ENCODE measurements around the gene COL11A2. TPM values are rescaled to one million over a fixed set of nuclear protein-coding genes. Genes with fewer than 3 reads are reported as not detected.

Gene COL11A2
- total and polyA plus RNA-seq, 2 of the 13 experiments (the other 11 are each of a cell fraction or from before 2014, with no cell fraction given): 0.55 TPM

DNA sequence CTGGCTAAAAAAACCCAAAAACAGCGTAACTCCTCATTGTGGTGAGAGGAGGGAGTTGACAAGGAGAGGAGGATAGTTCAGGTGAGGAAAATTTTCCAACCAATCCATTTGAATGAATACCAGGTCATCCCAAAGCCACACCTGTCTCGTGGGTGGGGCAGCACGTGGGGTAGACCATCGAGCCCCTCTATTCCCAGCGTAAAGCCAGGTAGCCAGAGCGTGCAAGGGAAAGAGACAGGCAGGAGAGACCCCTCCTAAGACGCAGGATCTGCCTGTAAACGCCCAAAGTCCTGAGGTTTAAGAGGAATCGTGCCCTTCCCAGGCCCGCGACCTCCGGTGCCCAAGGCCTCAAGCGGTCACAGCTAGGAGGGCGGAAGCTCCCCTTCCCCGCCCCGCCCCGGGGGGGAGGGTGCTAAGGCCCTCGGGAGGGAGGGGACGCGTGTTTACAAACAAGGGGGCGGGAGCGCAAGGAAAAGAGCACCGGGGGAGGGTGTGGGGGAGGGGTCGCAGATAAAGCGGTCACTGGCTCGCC lies 7.5 kb upstream of the COL11A2 start (continued):
- TF ChIP-seq, protein P1, sequence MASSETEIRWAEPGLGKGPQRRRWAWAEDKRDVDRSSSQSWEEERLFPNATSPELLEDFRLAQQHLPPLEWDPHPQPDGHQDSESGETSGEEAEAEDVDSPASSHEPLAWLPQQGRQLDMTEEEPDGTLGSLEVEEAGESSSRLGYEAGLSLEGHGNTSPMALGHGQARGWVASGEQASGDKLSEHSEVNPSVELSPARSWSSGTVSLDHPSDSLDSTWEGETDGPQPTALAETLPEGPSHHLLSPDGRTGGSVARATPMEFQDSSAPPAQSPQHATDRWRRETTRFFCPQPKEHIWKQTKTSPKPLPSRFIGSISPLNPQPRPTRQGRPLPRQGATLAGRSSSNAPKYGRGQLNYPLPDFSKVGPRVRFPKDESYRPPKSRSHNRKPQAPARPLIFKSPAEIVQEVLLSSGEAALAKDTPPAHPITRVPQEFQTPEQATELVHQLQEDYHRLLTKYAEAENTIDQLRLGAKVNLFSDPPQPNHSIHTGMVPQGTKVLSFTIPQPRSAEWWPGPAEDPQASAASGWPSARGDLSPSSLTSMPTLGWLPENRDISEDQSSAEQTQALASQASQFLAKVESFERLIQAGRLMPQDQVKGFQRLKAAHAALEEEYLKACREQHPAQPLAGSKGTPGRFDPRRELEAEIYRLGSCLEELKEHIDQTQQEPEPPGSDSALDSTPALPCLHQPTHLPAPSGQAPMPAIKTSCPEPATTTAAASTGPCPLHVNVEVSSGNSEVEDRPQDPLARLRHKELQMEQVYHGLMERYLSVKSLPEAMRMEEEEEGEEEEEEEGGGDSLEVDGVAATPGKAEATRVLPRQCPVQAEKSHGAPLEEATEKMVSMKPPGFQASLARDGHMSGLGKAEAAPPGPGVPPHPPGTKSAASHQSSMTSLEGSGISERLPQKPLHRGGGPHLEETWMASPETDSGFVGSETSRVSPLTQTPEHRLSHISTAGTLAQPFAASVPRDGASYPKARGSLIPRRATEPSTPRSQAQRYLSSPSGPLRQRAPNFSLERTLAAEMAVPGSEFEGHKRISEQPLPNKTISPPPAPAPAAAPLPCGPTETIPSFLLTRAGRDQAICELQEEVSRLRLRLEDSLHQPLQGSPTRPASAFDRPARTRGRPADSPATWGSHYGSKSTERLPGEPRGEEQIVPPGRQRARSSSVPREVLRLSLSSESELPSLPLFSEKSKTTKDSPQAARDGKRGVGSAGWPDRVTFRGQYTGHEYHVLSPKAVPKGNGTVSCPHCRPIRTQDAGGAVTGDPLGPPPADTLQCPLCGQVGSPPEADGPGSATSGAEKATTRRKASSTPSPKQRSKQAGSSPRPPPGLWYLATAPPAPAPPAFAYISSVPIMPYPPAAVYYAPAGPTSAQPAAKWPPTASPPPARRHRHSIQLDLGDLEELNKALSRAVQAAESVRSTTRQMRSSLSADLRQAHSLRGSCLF (CRISPR knock-in tag; IDR thresholded peaks at IDR 0.05; ENCODE audit: borderline replicate concordance): no peak
- TF ChIP-seq, protein P2, sequence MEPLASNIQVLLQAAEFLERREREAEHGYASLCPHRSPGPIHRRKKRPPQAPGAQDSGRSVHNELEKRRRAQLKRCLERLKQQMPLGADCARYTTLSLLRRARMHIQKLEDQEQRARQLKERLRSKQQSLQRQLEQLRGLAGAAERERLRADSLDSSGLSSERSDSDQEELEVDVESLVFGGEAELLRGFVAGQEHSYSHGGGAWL (CRISPR knock-in tag; IDR thresholded peaks at IDR 0.05): peak; percentile 62
- TF ChIP-seq, protein P3, sequence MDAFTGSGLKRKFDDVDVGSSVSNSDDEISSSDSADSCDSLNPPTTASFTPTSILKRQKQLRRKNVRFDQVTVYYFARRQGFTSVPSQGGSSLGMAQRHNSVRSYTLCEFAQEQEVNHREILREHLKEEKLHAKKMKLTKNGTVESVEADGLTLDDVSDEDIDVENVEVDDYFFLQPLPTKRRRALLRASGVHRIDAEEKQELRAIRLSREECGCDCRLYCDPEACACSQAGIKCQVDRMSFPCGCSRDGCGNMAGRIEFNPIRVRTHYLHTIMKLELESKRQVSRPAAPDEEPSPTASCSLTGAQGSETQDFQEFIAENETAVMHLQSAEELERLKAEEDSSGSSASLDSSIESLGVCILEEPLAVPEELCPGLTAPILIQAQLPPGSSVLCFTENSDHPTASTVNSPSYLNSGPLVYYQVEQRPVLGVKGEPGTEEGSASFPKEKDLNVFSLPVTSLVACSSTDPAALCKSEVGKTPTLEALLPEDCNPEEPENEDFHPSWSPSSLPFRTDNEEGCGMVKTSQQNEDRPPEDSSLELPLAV (CRISPR knock-in tag; conservative IDR thresholded peaks at IDR 0.05; ENCODE audit: low read depth): no peak
- TF ChIP-seq, protein P4, sequence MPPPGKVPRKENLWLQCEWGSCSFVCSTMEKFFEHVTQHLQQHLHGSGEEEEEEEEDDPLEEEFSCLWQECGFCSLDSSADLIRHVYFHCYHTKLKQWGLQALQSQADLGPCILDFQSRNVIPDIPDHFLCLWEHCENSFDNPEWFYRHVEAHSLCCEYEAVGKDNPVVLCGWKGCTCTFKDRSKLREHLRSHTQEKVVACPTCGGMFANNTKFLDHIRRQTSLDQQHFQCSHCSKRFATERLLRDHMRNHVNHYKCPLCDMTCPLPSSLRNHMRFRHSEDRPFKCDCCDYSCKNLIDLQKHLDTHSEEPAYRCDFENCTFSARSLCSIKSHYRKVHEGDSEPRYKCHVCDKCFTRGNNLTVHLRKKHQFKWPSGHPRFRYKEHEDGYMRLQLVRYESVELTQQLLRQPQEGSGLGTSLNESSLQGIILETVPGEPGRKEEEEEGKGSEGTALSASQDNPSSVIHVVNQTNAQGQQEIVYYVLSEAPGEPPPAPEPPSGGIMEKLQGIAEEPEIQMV (CRISPR knock-in tag; IDR thresholded peaks at IDR 0.05; ENCODE audit: low read depth): peak; percentile 64; the same call in 1 of the 2 replicates
- TF ChIP-seq, protein P5, sequence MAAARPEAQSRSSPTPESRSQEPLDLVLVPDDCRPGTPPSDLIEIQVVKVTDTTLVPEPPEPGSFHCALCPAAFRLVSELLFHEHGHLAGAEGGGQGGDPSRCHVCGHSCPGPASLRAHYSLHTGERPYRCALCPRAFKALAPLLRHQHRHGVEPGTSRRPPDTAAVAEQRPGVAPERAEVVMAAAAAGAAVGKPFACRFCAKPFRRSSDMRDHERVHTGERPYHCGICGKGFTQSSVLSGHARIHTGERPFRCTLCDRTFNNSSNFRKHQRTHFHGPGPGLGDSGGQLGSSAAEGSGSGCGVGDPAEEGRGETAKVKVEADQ (CRISPR knock-in tag; IDR thresholded peaks at IDR 0.05; ENCODE audit: borderline replicate concordance): no peak
- TF ChIP-seq ZNF10 (CRISPR knock-in tag; IDR thresholded peaks at IDR 0.05; ENCODE audit: borderline replicate concordance, low read depth) (no peak), PAF1 (CRISPR knock-in tag; IDR thresholded peaks at IDR 0.05) (no peak), ZNF607 (CRISPR knock-in tag; IDR thresholded peaks at IDR 0.05; ENCODE audit: borderline replicate concordance) (no peak), MIER3 (CRISPR knock-in tag; IDR thresholded peaks at IDR 0.05; ENCODE audit: borderline replicate concordance) (no peak; the same call in 1 of the 2 replicates), NFKBIZ (CRISPR knock-in tag; IDR thresholded peaks at IDR 0.05) (no peak; the same call in 1 of the 2 replicates), HCFC1 (IDR thresholded peaks at IDR 0.05; ENCODE audit: low read depth, low read length) (no peak), ZNF788 (CRISPR knock-in tag; IDR thresholded peaks at IDR 0.05; ENCODE audit: borderline replicate concordance) (no peak), ZNF20 (CRISPR knock-in tag; IDR thresholded peaks at IDR 0.05) (no peak)
- TF ChIP-seq, protein P6, sequence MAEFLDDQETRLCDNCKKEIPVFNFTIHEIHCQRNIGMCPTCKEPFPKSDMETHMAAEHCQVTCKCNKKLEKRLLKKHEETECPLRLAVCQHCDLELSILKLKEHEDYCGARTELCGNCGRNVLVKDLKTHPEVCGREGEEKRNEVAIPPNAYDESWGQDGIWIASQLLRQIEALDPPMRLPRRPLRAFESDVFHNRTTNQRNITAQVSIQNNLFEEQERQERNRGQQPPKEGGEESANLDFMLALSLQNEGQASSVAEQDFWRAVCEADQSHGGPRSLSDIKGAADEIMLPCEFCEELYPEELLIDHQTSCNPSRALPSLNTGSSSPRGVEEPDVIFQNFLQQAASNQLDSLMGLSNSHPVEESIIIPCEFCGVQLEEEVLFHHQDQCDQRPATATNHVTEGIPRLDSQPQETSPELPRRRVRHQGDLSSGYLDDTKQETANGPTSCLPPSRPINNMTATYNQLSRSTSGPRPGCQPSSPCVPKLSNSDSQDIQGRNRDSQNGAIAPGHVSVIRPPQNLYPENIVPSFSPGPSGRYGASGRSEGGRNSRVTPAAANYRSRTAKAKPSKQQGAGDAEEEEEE (CRISPR knock-in tag; IDR thresholded peaks at IDR 0.05; ENCODE audit: borderline replicate concordance): no peak
- TF ChIP-seq, protein P7, sequence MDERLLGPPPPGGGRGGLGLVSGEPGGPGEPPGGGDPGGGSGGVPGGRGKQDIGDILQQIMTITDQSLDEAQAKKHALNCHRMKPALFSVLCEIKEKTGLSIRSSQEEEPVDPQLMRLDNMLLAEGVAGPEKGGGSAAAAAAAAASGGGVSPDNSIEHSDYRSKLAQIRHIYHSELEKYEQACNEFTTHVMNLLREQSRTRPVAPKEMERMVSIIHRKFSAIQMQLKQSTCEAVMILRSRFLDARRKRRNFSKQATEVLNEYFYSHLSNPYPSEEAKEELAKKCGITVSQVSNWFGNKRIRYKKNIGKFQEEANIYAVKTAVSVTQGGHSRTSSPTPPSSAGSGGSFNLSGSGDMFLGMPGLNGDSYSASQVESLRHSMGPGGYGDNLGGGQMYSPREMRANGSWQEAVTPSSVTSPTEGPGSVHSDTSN (CRISPR knock-in tag; IDR thresholded peaks at IDR 0.05): no peak
- TF ChIP-seq, protein P8, sequence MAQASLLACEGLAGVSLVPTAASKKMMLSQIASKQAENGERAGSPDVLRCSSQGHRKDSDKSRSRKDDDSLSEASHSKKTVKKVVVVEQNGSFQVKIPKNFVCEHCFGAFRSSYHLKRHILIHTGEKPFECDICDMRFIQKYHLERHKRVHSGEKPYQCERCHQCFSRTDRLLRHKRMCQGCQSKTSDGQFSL (CRISPR knock-in tag; IDR thresholded peaks at IDR 0.05): no peak
